Epithelial cell of esophagus (primary cell): ENCODE measurements around the gene MSANTD1.

ENCODE experiments used
- DNase-seq: peaks from one replicate; pipeline ENCODE4 v3.0.0; 2010; ENCODE audit warnings: low read depth
- H3K4me3 ChIP-seq: 2 replicates; pipeline ENCODE4 v1.5.1; 2011; ENCODE audit warnings: mild to moderate bottlenecking, low read length, control low read depth
- CTCF ChIP-seq: IDR thresholded peaks from 2 replicates; pipeline ENCODE4 v1.5.1; 2011; ENCODE audit warnings: low read depth, mild to moderate bottlenecking, low read length, control low read depth, inconsistent platforms; ENCODE audit not compliant: insufficient read depth; ENCODE audit errors: missing control alignments

MSANTD1 gene

GRCh38 chr4:3217771-3218170 lies 31.2 kb upstream of the MSANTD1 start:
- no peak overlapping the region for H3K4me3 ChIP-seq
- no peak for DNase-seq
- no peak for TF ChIP-seq CTCF

- no peak for DNase-seq
- no peak overlapping the region for H3K4me3 ChIP-seq
- no peak for TF ChIP-seq CTCF
Measured at GRCh38 chr4:3218824-3219760, 29.9 kb upstream of the MSANTD1 start.

GRCh38 chr4:3219761-3220475 lies 29.0 kb upstream of the MSANTD1 start:
- H3K4me3 ChIP-seq, result no peak overlapping the region
- no peak for TF ChIP-seq CTCF
- DNase-seq, result no peak

- no peak for DNase-seq
- TF ChIP-seq CTCF, result no peak
- H3K4me3 ChIP-seq, result no peak overlapping the region
Measured at GRCh38 chr4:3220476-3221183, 28.3 kb upstream of the MSANTD1 start.

- no peak for DNase-seq
- H3K4me3 ChIP-seq, result no peak overlapping the region
- no peak for TF ChIP-seq CTCF
Measured at GRCh38 chr4:3221184-3221494, 27.8 kb upstream of the MSANTD1 start.

GRCh38 chr4:3221996-3222395 lies 27.0 kb upstream of the MSANTD1 start:
- no peak for DNase-seq

More at GRCh38 chr4:3221996-3222395, 27.0 kb upstream of the MSANTD1 start:
- no peak for TF ChIP-seq CTCF
- no peak overlapping the region for H3K4me3 ChIP-seq
